ENCODE measurements around the gene CABYR.

- TF ChIP-seq EP300 (IDR thresholded peaks at IDR 0.05; ENCODE audit: borderline replicate concordance) = no peak
- TF ChIP-seq FOXM1 (IDR thresholded peaks at IDR 0.05; ENCODE audit: borderline replicate concordance, low read depth) = no peak
- no peak for TF ChIP-seq NFIC (IDR thresholded peaks at IDR 0.05)
- TF ChIP-seq MAX (IDR thresholded peaks at IDR 0.05) = no peak
- no peak for TF ChIP-seq RAD21 (IDR thresholded peaks at IDR 0.05; ENCODE audit: low read depth)
- TF ChIP-seq, protein P1, sequence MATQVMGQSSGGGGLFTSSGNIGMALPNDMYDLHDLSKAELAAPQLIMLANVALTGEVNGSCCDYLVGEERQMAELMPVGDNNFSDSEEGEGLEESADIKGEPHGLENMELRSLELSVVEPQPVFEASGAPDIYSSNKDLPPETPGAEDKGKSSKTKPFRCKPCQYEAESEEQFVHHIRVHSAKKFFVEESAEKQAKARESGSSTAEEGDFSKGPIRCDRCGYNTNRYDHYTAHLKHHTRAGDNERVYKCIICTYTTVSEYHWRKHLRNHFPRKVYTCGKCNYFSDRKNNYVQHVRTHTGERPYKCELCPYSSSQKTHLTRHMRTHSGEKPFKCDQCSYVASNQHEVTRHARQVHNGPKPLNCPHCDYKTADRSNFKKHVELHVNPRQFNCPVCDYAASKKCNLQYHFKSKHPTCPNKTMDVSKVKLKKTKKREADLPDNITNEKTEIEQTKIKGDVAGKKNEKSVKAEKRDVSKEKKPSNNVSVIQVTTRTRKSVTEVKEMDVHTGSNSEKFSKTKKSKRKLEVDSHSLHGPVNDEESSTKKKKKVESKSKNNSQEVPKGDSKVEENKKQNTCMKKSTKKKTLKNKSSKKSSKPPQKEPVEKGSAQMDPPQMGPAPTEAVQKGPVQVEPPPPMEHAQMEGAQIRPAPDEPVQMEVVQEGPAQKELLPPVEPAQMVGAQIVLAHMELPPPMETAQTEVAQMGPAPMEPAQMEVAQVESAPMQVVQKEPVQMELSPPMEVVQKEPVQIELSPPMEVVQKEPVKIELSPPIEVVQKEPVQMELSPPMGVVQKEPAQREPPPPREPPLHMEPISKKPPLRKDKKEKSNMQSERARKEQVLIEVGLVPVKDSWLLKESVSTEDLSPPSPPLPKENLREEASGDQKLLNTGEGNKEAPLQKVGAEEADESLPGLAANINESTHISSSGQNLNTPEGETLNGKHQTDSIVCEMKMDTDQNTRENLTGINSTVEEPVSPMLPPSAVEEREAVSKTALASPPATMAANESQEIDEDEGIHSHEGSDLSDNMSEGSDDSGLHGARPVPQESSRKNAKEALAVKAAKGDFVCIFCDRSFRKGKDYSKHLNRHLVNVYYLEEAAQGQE (IDR thresholded peaks at IDR 0.05; ENCODE audit: low read depth) = no peak
- no peak for TF ChIP-seq TAF1 (IDR thresholded peaks at IDR 0.05; ENCODE audit: low read depth)
- TF ChIP-seq CREB1 (IDR thresholded peaks at IDR 0.05; ENCODE audit: low read depth) = no peak
Observed at GRCh38 chr18:24142376-24142775, 3.5 kb downstream of the CABYR start.

Measured in Ishikawa (cell line).